Measurements from ENCODE around the gene UBE3A.

The UBE3A gene

GRCh38 chr15:25408428-25408827 is 30.4 kb downstream of the UBE3A start:
- no peak for TF ChIP-seq CTCF (IDR thresholded peaks at IDR 0.05; ENCODE audit: control insufficient read depth, extremely low read depth, insufficient read depth)
- DNase-seq (ENCODE audit: low read depth): no peak
- H3K4me3 ChIP-seq (ENCODE audit: low read depth, low read length): no peak overlapping the region; the same call in 1 of the 2 replicates

GRCh38 chr15:25407950-25408349 is 30.9 kb downstream of the UBE3A start:
- TF ChIP-seq CTCF (IDR thresholded peaks at IDR 0.05; ENCODE audit: control insufficient read depth, extremely low read depth, insufficient read depth): no peak
- H3K4me3 ChIP-seq (ENCODE audit: low read depth, low read length): no peak overlapping the region
- no peak for DNase-seq (ENCODE audit: low read depth)

GRCh38 chr15:25406846-25407245 is 32.0 kb downstream of the UBE3A start:
- TF ChIP-seq CTCF (IDR thresholded peaks at IDR 0.05; ENCODE audit: control insufficient read depth, extremely low read depth, insufficient read depth): no peak
- no peak for DNase-seq (ENCODE audit: low read depth)
- H3K4me3 ChIP-seq (ENCODE audit: low read depth, low read length): no peak overlapping the region

- TF ChIP-seq CTCF (IDR thresholded peaks at IDR 0.05; ENCODE audit: control insufficient read depth, extremely low read depth, insufficient read depth): no peak
- H3K4me3 ChIP-seq (ENCODE audit: low read depth, low read length): no peak overlapping the region
- DNase-seq (ENCODE audit: low read depth): no peak
Measured at GRCh38 chr15:25406261-25406660, 32.6 kb downstream of the UBE3A start.

- no peak for TF ChIP-seq CTCF (IDR thresholded peaks at IDR 0.05; ENCODE audit: control insufficient read depth, extremely low read depth, insufficient read depth)
- H3K4me3 ChIP-seq (ENCODE audit: low read depth, low read length): no peak overlapping the region
- no peak for DNase-seq (ENCODE audit: low read depth)
Measured at GRCh38 chr15:25403771-25404170, 35.1 kb downstream of the UBE3A start.

- no peak overlapping the region for H3K4me3 ChIP-seq (ENCODE audit: low read depth, low read length)
- TF ChIP-seq CTCF (IDR thresholded peaks at IDR 0.05; ENCODE audit: control insufficient read depth, extremely low read depth, insufficient read depth): no peak
- no peak for DNase-seq (ENCODE audit: low read depth)
Measured at GRCh38 chr15:25402342-25402741, 36.5 kb downstream of the UBE3A start.

- TF ChIP-seq CTCF (IDR thresholded peaks at IDR 0.05; ENCODE audit: control insufficient read depth, extremely low read depth, insufficient read depth): no peak
- no peak overlapping the region for H3K4me3 ChIP-seq (ENCODE audit: low read depth, low read length)
- no peak for DNase-seq (ENCODE audit: low read depth)
Measured at GRCh38 chr15:25401501-25401900, 37.3 kb downstream of the UBE3A start.

Measured in LNCaP clone FGC (cell line).